Neural cell (in vitro differentiated cells): ENCODE measurements around the gene RPL35A. TPM values are rescaled to one million over a fixed set of nuclear protein-coding genes. Genes with fewer than 3 reads are reported as not detected.

Experiments used
- H2AFZ ChIP-seq: fragments of 200-600, 300-800 bp; sonication (generic), shearing (Covaris generic); 2 replicates; pipeline ENCODE4 v1.6.0; 2014; ENCODE audit warnings: low read depth, mild to moderate bottlenecking, antibody characterized with exemption, low read length, moderate library complexity
- H3F3A ChIP-seq: fragments of 200-600 bp; shearing (Covaris generic); 2 replicates; pipeline ENCODE4 v1.6.1; 2016; ENCODE audit warnings: mild to moderate bottlenecking, moderate library complexity, mixed read lengths, antibody characterized with exemption, low read length; ENCODE audit not compliant: insufficient read depth, poor library complexity, severe bottlenecking
- H3K27ac ChIP-seq: fragments of 200-600, 300-800 bp; sonication (generic), shearing (Covaris generic); 2 replicates; pipeline ENCODE4 v1.5.1; 2014; ENCODE audit warnings: mild to moderate bottlenecking, low read length, moderate library complexity
- H3K27me3 ChIP-seq: fragments of 300-800, 200-600 bp; sonication (generic), shearing (Covaris generic); 2 replicates; pipeline ENCODE4 v1.6.0; 2014; ENCODE audit warnings: mild to moderate bottlenecking, low read depth, low read length, moderate library complexity; ENCODE audit not compliant: insufficient read depth
- H3K36me3 ChIP-seq: fragments of 300-800, 200-600 bp; sonication (generic), shearing (Covaris generic); 2 replicates; pipeline ENCODE4 v1.5.1; 2014; ENCODE audit warnings: mild to moderate bottlenecking, antibody characterized with exemption, low read length, moderate library complexity; ENCODE audit not compliant: insufficient read depth
- H3K4me2 ChIP-seq: fragments of 300-800, 200-600 bp; sonication (generic), shearing (Covaris generic); 2 replicates; pipeline ENCODE4 v1.6.0; 2014; ENCODE audit warnings: mild to moderate bottlenecking, low read length
- H3K4me3 ChIP-seq: fragments of 300-800, 200-600 bp; sonication (generic), shearing (Covaris generic); 2 replicates; pipeline ENCODE4 v1.5.1; 2014; ENCODE audit warnings: mild to moderate bottlenecking, low read length, moderate library complexity
- H3K79me2 ChIP-seq: fragments of 200-600 bp; shearing (Covaris generic); replicated peaks from 2 replicates; pipeline ENCODE4 v1.6.0; 2014; ENCODE audit warnings: mild to moderate bottlenecking, low read length, moderate library complexity; ENCODE audit not compliant: insufficient read depth
- H3K9ac ChIP-seq: fragments of 300-800, 200-600 bp; sonication (generic), shearing (Covaris generic); 2 replicates; pipeline ENCODE4 v1.6.1; 2016; ENCODE audit warnings: mild to moderate bottlenecking, low read length, mixed read lengths
- H3K9me2 ChIP-seq: fragments of 200-600 bp; shearing (Covaris generic); 2 replicates; pipeline ENCODE4 v1.6.1; 2016; ENCODE audit warnings: mild to moderate bottlenecking, low read length, mixed read lengths; ENCODE audit not compliant: insufficient read depth
- H3K9me3 ChIP-seq: fragments of 200-600, 300-800 bp; sonication (generic), shearing (Covaris generic); 2 replicates; pipeline ENCODE4 v1.6.1; 2016; ENCODE audit warnings: mild to moderate bottlenecking, mixed run types, low read length, moderate library complexity, mixed read lengths
- H4K20me1 ChIP-seq: fragments of 200-600 bp; shearing (Covaris generic); 2 replicates; pipeline ENCODE4 v1.6.1; 2016; ENCODE audit warnings: mild to moderate bottlenecking, mixed run types; ENCODE audit not compliant: insufficient read depth
- EP300 ChIP-seq: fragments of 450-650 bp; conservative IDR thresholded peaks from 2 replicates; pipeline ENCODE4 v1.6.1; 2014; ENCODE audit warnings: antibody characterized with exemption, mild to moderate bottlenecking, moderate library complexity; ENCODE audit not compliant: poor library complexity, severe bottlenecking
- EZH2 ChIP-seq: fragments of 200-600, 300-800 bp; shearing (Covaris generic), sonication (generic); IDR thresholded peaks from 2 replicates; pipeline ENCODE4 v1.6.1; 2014; ENCODE audit warnings: antibody characterized with exemption, low read length, borderline replicate concordance, mild to moderate bottlenecking; ENCODE audit not compliant: insufficient read depth, poor library complexity, severe bottlenecking
- MXI1 ChIP-seq: fragments of 450-650 bp; conservative IDR thresholded peaks from 2 replicates; pipeline ENCODE4 v1.6.1; 2014; ENCODE audit warnings: antibody characterized with exemption, mild to moderate bottlenecking; ENCODE audit not compliant: poor library complexity, severe bottlenecking
- POLR2AphosphoS5 ChIP-seq: IDR thresholded peaks from 2 replicates; pipeline ENCODE4 v1.6.1; 2012
- RAD21 ChIP-seq: fragments of 450-650 bp; conservative IDR thresholded peaks from 2 replicates; pipeline ENCODE4 v1.6.1; 2014; ENCODE audit warnings: antibody characterized with exemption, mild to moderate bottlenecking, moderate library complexity
- REST ChIP-seq: IDR thresholded peaks from 2 replicates; pipeline ENCODE4 v1.6.1; 2012; ENCODE audit warnings: borderline replicate concordance
- SMC3 ChIP-seq: fragments of 450-650 bp; conservative IDR thresholded peaks from 2 replicates; pipeline ENCODE4 v1.6.1; 2014; ENCODE audit warnings: antibody characterized with exemption, mild to moderate bottlenecking, moderate library complexity; ENCODE audit not compliant: poor library complexity
- TAF1 ChIP-seq: IDR thresholded peaks from 2 replicates; pipeline ENCODE4 v1.6.1; 2012; ENCODE audit warnings: low read depth
- polyA plus RNA-seq: library from polyadenylated mRNA; depleted of rRNA; stranded (reverse); fragments of >200 nt; gene quantifications from 2 replicates; pipeline ENCODE4 v1.2.3, GENCODE V29; 2014
- TF ChIP-seq, protein P1 (sequence below): fragments of 450-650 bp; IDR thresholded peaks from 2 replicates; pipeline ENCODE4 v1.5.1; 2014; ENCODE audit warnings: antibody characterized with exemption, mild to moderate bottlenecking, moderate library complexity; ENCODE audit not compliant: poor library complexity, severe bottlenecking

The RPL35A gene
- polyA plus RNA-seq, 1 donor from 2014 or later: 1,553 TPM

GRCh38 chr3:197956626-197956988 lies 6.6 kb downstream of the RPL35A start:
- no peaks in the 10 kb centered on the region for H4K20me1 ChIP-seq
- no peaks in the 10 kb centered on the region for H3K27me3 ChIP-seq
- no peak for TF ChIP-seq TAF1
- no peak for TF ChIP-seq MXI1
- TF ChIP-seq EZH2: no peak
- no peak for TF ChIP-seq RAD21
- no peak for TF ChIP-seq REST
- TF ChIP-seq, protein P1, sequence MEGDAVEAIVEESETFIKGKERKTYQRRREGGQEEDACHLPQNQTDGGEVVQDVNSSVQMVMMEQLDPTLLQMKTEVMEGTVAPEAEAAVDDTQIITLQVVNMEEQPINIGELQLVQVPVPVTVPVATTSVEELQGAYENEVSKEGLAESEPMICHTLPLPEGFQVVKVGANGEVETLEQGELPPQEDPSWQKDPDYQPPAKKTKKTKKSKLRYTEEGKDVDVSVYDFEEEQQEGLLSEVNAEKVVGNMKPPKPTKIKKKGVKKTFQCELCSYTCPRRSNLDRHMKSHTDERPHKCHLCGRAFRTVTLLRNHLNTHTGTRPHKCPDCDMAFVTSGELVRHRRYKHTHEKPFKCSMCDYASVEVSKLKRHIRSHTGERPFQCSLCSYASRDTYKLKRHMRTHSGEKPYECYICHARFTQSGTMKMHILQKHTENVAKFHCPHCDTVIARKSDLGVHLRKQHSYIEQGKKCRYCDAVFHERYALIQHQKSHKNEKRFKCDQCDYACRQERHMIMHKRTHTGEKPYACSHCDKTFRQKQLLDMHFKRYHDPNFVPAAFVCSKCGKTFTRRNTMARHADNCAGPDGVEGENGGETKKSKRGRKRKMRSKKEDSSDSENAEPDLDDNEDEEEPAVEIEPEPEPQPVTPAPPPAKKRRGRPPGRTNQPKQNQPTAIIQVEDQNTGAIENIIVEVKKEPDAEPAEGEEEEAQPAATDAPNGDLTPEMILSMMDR: no peak
- TF ChIP-seq POLR2AphosphoS5: no peak
- TF ChIP-seq EP300: no peak
- TF ChIP-seq SMC3: no peak
- H3K4me3 ChIP-seq: no peak overlapping the region
- no peaks in the 10 kb centered on the region for H3K9me2 ChIP-seq
- H3K27ac ChIP-seq: no peak overlapping the region
- no peaks in the 10 kb centered on the region for H3F3A ChIP-seq
- no peaks in the 10 kb centered on the region for H3K9me3 ChIP-seq
- H3K9ac ChIP-seq: no peak overlapping the region
- peaks cover 14% of the 10 kb centered on the region for H3K36me3 ChIP-seq
- peaks cover 24% of the 10 kb centered on the region for H3K79me2 ChIP-seq
- no peak overlapping the region for H2AFZ ChIP-seq
- H3K4me2 ChIP-seq: no peak overlapping the region

- Histone ChIP-seq H3K4me3 (no peak overlapping the region), H3K79me2 (peaks cover 14% of the 10 kb centered on the region), H2AFZ (no peak overlapping the region), H3F3A (no peaks in the 10 kb centered on the region), H3K9me2 (no peaks in the 10 kb centered on the region), H3K9ac (no peak overlapping the region), H3K27me3 (no peaks in the 10 kb centered on the region), H3K36me3 (peaks cover 14% of the 10 kb centered on the region), H4K20me1 (no peaks in the 10 kb centered on the region), H3K9me3 (no peaks in the 10 kb centered on the region), H3K27ac (no peak overlapping the region), H3K4me2 (no peak overlapping the region)
- no peak for TF ChIP-seq MXI1
- no peak for TF ChIP-seq EZH2
- TF ChIP-seq RAD21: no peak
- no peak for TF ChIP-seq EP300
- TF ChIP-seq TAF1: no peak
- TF ChIP-seq, protein P1: no peak
- TF ChIP-seq REST: no peak
- TF ChIP-seq POLR2AphosphoS5: no peak
- TF ChIP-seq SMC3: no peak
These were observed 7.8 kb downstream of the RPL35A start for GRCh38 chr3:197957790-197958133.
